PC-3 (cell line): ENCODE measurements around the gene PRSS8. TPM values are rescaled to one million over a fixed set of nuclear protein-coding genes. Genes with fewer than 3 reads are reported as not detected.

Experiments used
- ATAC-seq: fragments of 200-7000 bp; cut with Tn5 transposase; 2 replicates; pipeline ENCODE4 v1.9.1; 2020; ENCODE audit warnings: mild to moderate bottlenecking, moderate library complexity
- BruUV-seq: library from RNA; stranded (reverse); fragments of 400-500 nt; replicated peaks from 2 replicates; lab custom pipeline; 2021; lab: Mats Ljungman, UMichigan
- CTCF ChIA-PET: fragments of 300-600 bp; sonication (Branson Sonifier 250); formaldehyde crosslinking; loops from one replicate; lab custom pipeline; 2022; ENCODE audit warnings: antibody characterized with exemption; lab: Charles Lee
- POLR2A ChIA-PET: fragments of 300-600 bp; sonication (Branson Sonifier 250); formaldehyde crosslinking; loops from one replicate; lab custom pipeline; 2022; ENCODE audit warnings: antibody characterized with exemption; ENCODE audit not compliant: unreplicated experiment; lab: Charles Lee
- DNase-seq: peaks from one replicate; pipeline ENCODE4 v3.0.0-alpha.2; 2015
- H2AFZ ChIP-seq: fragments of 300-600 bp; sonication (generic); 2 replicates; pipeline ENCODE4 v1.6.0; 2016; ENCODE audit warnings: antibody characterized with exemption, low read length
- H3F3A ChIP-seq: fragments of 300-600 bp; sonication (generic); one replicate; pipeline ENCODE4 v1.6.0; 2017; ENCODE audit warnings: antibody characterized with exemption, low read length, control low read depth, mild to moderate bottlenecking; ENCODE audit not compliant: unreplicated experiment
- H3K27ac ChIP-seq: fragments of 300-600 bp; sonication (generic); 2 replicates; pipeline ENCODE4 v1.5.1; 2016; ENCODE audit warnings: mild to moderate bottlenecking, low read length
- H3K27me3 ChIP-seq: fragments of 300-600 bp; sonication (generic); 2 replicates; pipeline ENCODE4 v1.6.1; 2016; ENCODE audit warnings: low read length, mixed read lengths
- H3K36me3 ChIP-seq: fragments of 300-600 bp; sonication (generic); 2 replicates; pipeline ENCODE4 v1.6.1; 2016; ENCODE audit warnings: low read depth, mixed run types, low read length, mixed read lengths
- H3K4me1 ChIP-seq: fragments of 300-600 bp; sonication (generic); 2 replicates; pipeline ENCODE4 v1.5.1; 2016; ENCODE audit warnings: low read length; ENCODE audit not compliant: insufficient read depth
- H3K4me2 ChIP-seq: fragments of 300-600 bp; sonication (generic); 2 replicates; pipeline ENCODE4 v1.6.0; 2016; ENCODE audit warnings: low read length
- H3K4me3 ChIP-seq: fragments of 300-600 bp; sonication (generic); 2 replicates; pipeline ENCODE4 v1.5.1; 2016; ENCODE audit warnings: mild to moderate bottlenecking, low read length, mixed read lengths
- H3K79me2 ChIP-seq: fragments of 300-600 bp; sonication (generic); 2 replicates; pipeline ENCODE4 v1.6.1; 2017; ENCODE audit warnings: low read length, mixed read lengths
- H3K9ac ChIP-seq: fragments of 300-600 bp; sonication (generic); 2 replicates; pipeline ENCODE4 v1.6.0; 2016; ENCODE audit warnings: mild to moderate bottlenecking, low read length
- H3K9me2 ChIP-seq: fragments of 300-600 bp; sonication (generic); replicated peaks from 2 replicates; pipeline ENCODE4 v1.6.1; 2016; ENCODE audit warnings: mixed run types, low read length, mixed read lengths
- H3K9me3 ChIP-seq: fragments of 300-600 bp; sonication (generic); 2 replicates; pipeline ENCODE4 v1.6.1; 2016; ENCODE audit warnings: low read length, mixed read lengths
- H4K20me1 ChIP-seq: fragments of 300-600 bp; sonication (generic); 2 replicates; pipeline ENCODE4 v1.6.1; 2016; ENCODE audit warnings: low read length, mixed read lengths
- CTCF ChIP-seq: fragments of 300-600 bp; sonication (generic); conservative IDR thresholded peaks from 2 replicates; pipeline ENCODE4 v1.5.1; 2017; ENCODE audit warnings: antibody characterized with exemption, low read depth, mild to moderate bottlenecking, low read length
- EZH2 ChIP-seq: fragments of 300-600 bp; sonication (generic); IDR thresholded peaks from one replicate; pipeline ENCODE4 v1.6.1; 2017; ENCODE audit warnings: antibody characterized with exemption, mild to moderate bottlenecking, low read length; ENCODE audit not compliant: unreplicated experiment
- EZH2phosphoT487 ChIP-seq: fragments of 300-600 bp; sonication (generic); IDR thresholded peaks from 2 replicates; pipeline ENCODE4 v1.6.1; 2018; ENCODE audit warnings: mild to moderate bottlenecking, antibody characterized with exemption, low read length, borderline replicate concordance
- intact Hi-C: fragments of 100-400 bp; cut with micrococcal nuclease; formaldehyde crosslinking; loops from 2 replicates; pipeline ENCODE4 v1.9.0; 2023
- total RNA-seq: library from RNA; depleted of rRNA; stranded (reverse); fragments of >200 nt; gene quantifications from 2 replicates; pipeline ENCODE4 v1.2.3, GENCODE V29; 2014

PRSS8 gene
- total RNA-seq, 1 experiment from 2014 or later, result 23.4 TPM

- Histone ChIP-seq H3K9ac (no peak within 1 kb of the TSS), H3K36me3 (peaks cover 3% of the 10 kb centered on the region; the same call in 1 of the 2 replicates), H3K79me2 (peaks cover 14% of the 10 kb centered on the region), H3K9me3 (no peaks in the 10 kb centered on the region), H3K4me3 (no peak within 1 kb of the TSS), H3K27ac (no peak within 1 kb of the TSS), H3K27me3 (no peaks in the 10 kb centered on the region), H4K20me1 (peaks cover 5% of the 10 kb centered on the region; the same call in 1 of the 2 replicates), H3F3A (no peaks in the 10 kb centered on the region), H3K9me2 (no peaks in the 10 kb centered on the region), H3K4me2 (no peak within 1 kb of the TSS), H3K4me1 (peaks cover 7% of the 10 kb centered on the region; the same call in 1 of the 2 replicates), H2AFZ (no peak within 1 kb of the TSS)
- no peak for DNase-seq
- ChIA-PET CTCF (no interaction called here), POLR2A (no interaction called here)
- TF ChIP-seq EZH2 (no peak), EZH2phosphoT487 (no peak), CTCF (no peak)
- intact Hi-C loops, result no loop called here
- BruUV-seq, result no TSS peak
- no peak for ATAC-seq
These were observed 46.9 kb downstream of the PRSS8 start, which contains the start of gene PRSS53 for GRCh38 chr16:31088459-31089183. Gene PRSS53, minus strand, starts transcription at chr16:31088943. Its CDS starts 134 bp downstream, at chr16:31088809.

GRCh38 chr16:31087971-31088370 lies 47.6 kb downstream of the PRSS8 start:
- Histone ChIP-seq H3K4me1 (peaks cover 4% of the 10 kb centered on the region; the same call in 1 of the 2 replicates), H4K20me1 (peaks cover 5% of the 10 kb centered on the region; the same call in 1 of the 2 replicates), H3K9ac (no peak overlapping the region), H3K9me2 (no peaks in the 10 kb centered on the region), H3K4me3 (no peak overlapping the region), H3K9me3 (no peaks in the 10 kb centered on the region), H3F3A (no peaks in the 10 kb centered on the region), H3K4me2 (no peak overlapping the region), H3K79me2 (peaks cover 9% of the 10 kb centered on the region), H3K27ac (no peak overlapping the region), H2AFZ (no peak overlapping the region), H3K36me3 (peaks cover 3% of the 10 kb centered on the region; the same call in 1 of the 2 replicates), H3K27me3 (no peaks in the 10 kb centered on the region)
- TF ChIP-seq EZH2 (no peak), CTCF (no peak), EZH2phosphoT487 (no peak)
- ChIA-PET POLR2A (no interaction called here), CTCF (no interaction called here)
- no TSS peak for BruUV-seq
- intact Hi-C loops, result no loop called here
- DNase-seq, result no peak
- no peak for ATAC-seq

- DNase-seq (no peak), ATAC-seq (no peak)
- H3K9me2 ChIP-seq, result no peaks in the 10 kb centered on the region
- H3K9me3 ChIP-seq, result no peaks in the 10 kb centered on the region
- peaks cover 3% of the 10 kb centered on the region; the same call in 1 of the 2 replicates for H3K36me3 ChIP-seq
- H4K20me1 ChIP-seq, result 0 out of 2 replicates have a peak, but pooled peaks cover under 1% of the 10 kb centered on the region
- H3K27ac ChIP-seq, result no peak overlapping the region
- peaks cover 4% of the 10 kb centered on the region for H3K79me2 ChIP-seq
- intact Hi-C loops, result no loop called here
- no peaks in the 10 kb centered on the region for H3K4me1 ChIP-seq
- POLR2A ChIA-PET, result no interaction called here
- no peak for TF ChIP-seq EZH2
- no peak for TF ChIP-seq EZH2phosphoT487
- no peak for TF ChIP-seq CTCF
- no peak overlapping the region for H2AFZ ChIP-seq
- CTCF ChIA-PET, result no interaction called here
- H3K4me2 ChIP-seq, result no peak overlapping the region
- no peak overlapping the region for H3K4me3 ChIP-seq
- H3K9ac ChIP-seq, result no peak overlapping the region
- BruUV-seq, result no TSS peak
- no peaks in the 10 kb centered on the region for H3F3A ChIP-seq
- no peaks in the 10 kb centered on the region for H3K27me3 ChIP-seq
These were observed 48.0 kb downstream of the PRSS8 start for GRCh38 chr16:31087481-31087880.
